Stimulated activated naive B cell treated with anti-CD40 and anti-IgM and Interleukin-4, amounts not matched to agents 10 μg/mL and 1 μg/mL and 100 μg/mL, for 72 hours (primary cell): ENCODE measurements around the gene UBE2D2.

Experiments used
- ATAC-seq, 2 donors: fragments of 150-1000 bp; cut with Tn5 transposase; replicated peaks; 2 replicates each; pipeline ENCODE4 v1.10.0; 2021; ENCODE audit warnings: moderate library complexity in 1 of 2
- DNase-seq: peaks from one replicate; pipeline ENCODE4 v3.0.0; 2021
- H3K27ac Mint-ChIP-seq: one replicate; pipeline ENCODE4 v1.8.0; 2022; ENCODE audit warnings: mild to moderate bottlenecking, mixed read lengths
- H3K27me3 Mint-ChIP-seq, 2 donors: one replicate each; pipeline ENCODE4 v1.8.0; 2022; ENCODE audit warnings: mixed read lengths in 2 of 2
- H3K36me3 Mint-ChIP-seq, 2 donors: one replicate each; pipeline ENCODE4 v1.8.0; 2022; ENCODE audit warnings: mixed read lengths in 2 of 2, mild to moderate bottlenecking in 1 of 2
- H3K4me1 Mint-ChIP-seq, 2 donors: one replicate each; pipeline ENCODE4 v1.8.0; 2022; ENCODE audit warnings: mixed read lengths in 2 of 2, mild to moderate bottlenecking in 1 of 2
- H3K4me3 Mint-ChIP-seq, 2 donors: one replicate each; pipeline ENCODE4 v1.8.0; 2022; ENCODE audit warnings: mild to moderate bottlenecking in 2 of 2, mixed read lengths in 2 of 2, moderate library complexity in 1 of 2
- H3K9me3 Mint-ChIP-seq, 2 donors: one replicate each; pipeline ENCODE4 v1.8.0; 2022; ENCODE audit warnings: mixed read lengths in 2 of 2, mild to moderate bottlenecking in 1 of 2

The UBE2D2 gene

GRCh38 chr5:139657363-139658321, 96.5 kb downstream of the UBE2D2 start:
- H3K27ac Mint-ChIP-seq = peak overlapping the region; percentile 94
- peaks cover 10 to 23% of the 10 kb centered on the region in 2 donors for H3K36me3 Mint-ChIP-seq
- H3K9me3 Mint-ChIP-seq = no peaks in the 10 kb centered on the region
- peak overlapping the region; percentile 85 for H3K4me3 Mint-ChIP-seq
- no peak for DNase-seq
- no peaks in the 10 kb centered on the region for H3K27me3 Mint-ChIP-seq
- no peak for ATAC-seq
- H3K4me1 Mint-ChIP-seq = peaks cover 69 to 97% of the 10 kb centered on the region in 2 donors

GRCh38 chr5:139658501-139658927, 97.4 kb downstream of the UBE2D2 start:
- H3K4me1 Mint-ChIP-seq = peaks cover 69 to 97% of the 10 kb centered on the region in 2 donors
- no peak for DNase-seq
- H3K27ac Mint-ChIP-seq = peak overlapping the region; percentile 91
- no peaks in the 10 kb centered on the region for H3K27me3 Mint-ChIP-seq
- no peak for ATAC-seq
- no peaks in the 10 kb centered on the region for H3K9me3 Mint-ChIP-seq
- peaks cover 10 to 25% of the 10 kb centered on the region in 2 donors for H3K36me3 Mint-ChIP-seq
- H3K4me3 Mint-ChIP-seq = peak overlapping the region; percentile 85

- Mint-ChIP-seq H3K27ac (peak overlapping the region; percentile 91), H3K9me3 (no peaks in the 10 kb centered on the region), H3K27me3 (no peaks in the 10 kb centered on the region), H3K4me1 (peaks cover 68 to 97% of the 10 kb centered on the region in 2 donors), H3K36me3 (peaks cover 10 to 25% of the 10 kb centered on the region in 2 donors), H3K4me3 (peak overlapping the region; percentile 85)
- ATAC-seq (peak in 1 of 2 donors; percentile 14), DNase-seq (no peak)
Measured at GRCh38 chr5:139658928-139659667, 98.0 kb downstream of the UBE2D2 start.

GRCh38 chr5:139659695-139660101, 98.6 kb downstream of the UBE2D2 start:
- Mint-ChIP-seq H3K27ac (peak overlapping the region; percentile 91), H3K27me3 (no peaks in the 10 kb centered on the region), H3K9me3 (no peaks in the 10 kb centered on the region), H3K4me1 (peaks cover 68 to 97% of the 10 kb centered on the region in 2 donors), H3K4me3 (peak overlapping the region; percentile 85), H3K36me3 (peaks cover 7 to 27% of the 10 kb centered on the region in 2 donors)
- no peak for DNase-seq
- ATAC-seq = no peak

- Mint-ChIP-seq H3K4me3 (peak overlapping the region; percentile 85), H3K9me3 (no peaks in the 10 kb centered on the region), H3K4me1 (peaks cover 68 to 97% of the 10 kb centered on the region in 2 donors), H3K27ac (peak overlapping the region; percentile 91), H3K36me3 (peaks cover 7 to 27% of the 10 kb centered on the region in 2 donors), H3K27me3 (no peaks in the 10 kb centered on the region)
- ATAC-seq = peak; percentile 0 to 1
- no peak for DNase-seq
Measured at GRCh38 chr5:139660105-139660922, 99.2 kb downstream of the UBE2D2 start.

GRCh38 chr5:139660923-139661814, 100.0 kb downstream of the UBE2D2 start:
- Mint-ChIP-seq H3K36me3 (peaks cover 7 to 31% of the 10 kb centered on the region in 2 donors), H3K27ac (peak overlapping the region; percentile 97), H3K4me3 (peak overlapping the region; percentile 72 to 80), H3K27me3 (no peaks in the 10 kb centered on the region), H3K4me1 (peaks cover 69 to 97% of the 10 kb centered on the region in 2 donors), H3K9me3 (no peaks in the 10 kb centered on the region)
- ATAC-seq (peak; percentile 65 to 66), DNase-seq (peak; percentile 80)

- peaks cover 76 to 97% of the 10 kb centered on the region in 2 donors for H3K4me1 Mint-ChIP-seq
- H3K27ac Mint-ChIP-seq = peak overlapping the region; percentile 97
- no peak overlapping the region for H3K4me3 Mint-ChIP-seq
- H3K27me3 Mint-ChIP-seq = no peaks in the 10 kb centered on the region
- ATAC-seq = no peak
- no peak for DNase-seq
- no peaks in the 10 kb centered on the region for H3K9me3 Mint-ChIP-seq
- peaks cover 4 to 30% of the 10 kb centered on the region in 2 donors for H3K36me3 Mint-ChIP-seq
Measured at GRCh38 chr5:139662617-139663016, 101.5 kb downstream of the UBE2D2 start.

- H3K4me1 Mint-ChIP-seq = peaks cover 73 to 96% of the 10 kb centered on the region in 2 donors
- H3K27me3 Mint-ChIP-seq = no peaks in the 10 kb centered on the region
- ATAC-seq (no peak), DNase-seq (no peak)
- no peaks in the 10 kb centered on the region for H3K9me3 Mint-ChIP-seq
- peak overlapping the region; percentile 12 to 93 for H3K4me3 Mint-ChIP-seq
- peak overlapping the region; percentile 92 for H3K27ac Mint-ChIP-seq
- H3K36me3 Mint-ChIP-seq = peaks cover 4 to 30% of the 10 kb centered on the region in 2 donors
Measured at GRCh38 chr5:139663207-139664085, 102.3 kb downstream of the UBE2D2 start.

GRCh38 chr5:139664086-139664693, 103.1 kb downstream of the UBE2D2 start:
- H3K27ac Mint-ChIP-seq = peak overlapping the region; percentile 92
- H3K27me3 Mint-ChIP-seq = no peaks in the 10 kb centered on the region
- H3K4me3 Mint-ChIP-seq = peak overlapping the region; percentile 74 to 93
- ATAC-seq = peak; percentile 64 to 70
- H3K9me3 Mint-ChIP-seq = no peaks in the 10 kb centered on the region
- DNase-seq = peak; percentile 82
- H3K36me3 Mint-ChIP-seq = peaks cover 4 to 28% of the 10 kb centered on the region in 2 donors
- H3K4me1 Mint-ChIP-seq = peaks cover 69 to 96% of the 10 kb centered on the region in 2 donors

GRCh38 chr5:139664727-139665351, 103.7 kb downstream of the UBE2D2 start:
- DNase-seq = no peak
- Mint-ChIP-seq H3K27ac (peak overlapping the region; percentile 92), H3K27me3 (no peaks in the 10 kb centered on the region), H3K9me3 (no peaks in the 10 kb centered on the region), H3K36me3 (peaks cover 8 to 34% of the 10 kb centered on the region in 2 donors), H3K4me1 (peaks cover 72 to 96% of the 10 kb centered on the region in 2 donors), H3K4me3 (peak overlapping the region; percentile 74 to 93)
- no peak for ATAC-seq

- peaks cover 8 to 37% of the 10 kb centered on the region in 2 donors for H3K36me3 Mint-ChIP-seq
- H3K27ac Mint-ChIP-seq = peak overlapping the region; percentile 92
- peaks cover 77 to 96% of the 10 kb centered on the region in 2 donors for H3K4me1 Mint-ChIP-seq
- H3K9me3 Mint-ChIP-seq = no peaks in the 10 kb centered on the region
- DNase-seq (no peak), ATAC-seq (no peak)
- H3K27me3 Mint-ChIP-seq = no peaks in the 10 kb centered on the region
- peak overlapping the region in 1 of 2 donors; percentile 93 for H3K4me3 Mint-ChIP-seq
Measured at GRCh38 chr5:139665626-139666025, 104.5 kb downstream of the UBE2D2 start.
